ENCODE measurements around the gene KRTAP10-6. TPM values are rescaled to one million over a fixed set of nuclear protein-coding genes. Genes with fewer than 3 reads are reported as not detected.
"Not testable (repeated sequence)": the region's sequence is repeated elsewhere in the genome, so short reads cannot be mapped to it uniquely, and the experiment has no call there.

Gene KRTAP10-6
- total RNA-seq, 1 donor from 2014 or later: not detected

DNA sequence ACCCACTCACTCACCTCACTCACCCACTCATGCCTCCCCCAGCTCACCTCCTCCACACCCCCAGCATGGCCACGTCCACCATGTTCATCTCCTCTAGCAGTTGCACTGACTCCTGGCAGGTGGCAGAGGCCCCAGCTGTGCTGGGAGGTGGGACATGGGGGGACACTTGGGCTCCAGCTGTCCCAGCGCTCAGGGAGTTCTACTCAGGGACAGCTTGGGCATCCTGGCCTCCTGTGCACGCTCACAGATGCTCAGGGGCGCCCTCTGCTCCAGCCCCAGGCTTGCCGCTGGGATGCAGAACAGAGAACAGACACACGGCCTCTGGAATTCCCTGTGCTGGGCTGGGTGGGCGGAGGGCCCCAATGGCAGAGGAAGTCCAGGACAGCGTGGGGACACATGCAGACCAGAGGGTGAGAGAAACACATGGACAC is 24.8 kb upstream of the KRTAP10-6 start:
- DNase-seq (ENCODE audit: low read depth): no peak

DNA sequence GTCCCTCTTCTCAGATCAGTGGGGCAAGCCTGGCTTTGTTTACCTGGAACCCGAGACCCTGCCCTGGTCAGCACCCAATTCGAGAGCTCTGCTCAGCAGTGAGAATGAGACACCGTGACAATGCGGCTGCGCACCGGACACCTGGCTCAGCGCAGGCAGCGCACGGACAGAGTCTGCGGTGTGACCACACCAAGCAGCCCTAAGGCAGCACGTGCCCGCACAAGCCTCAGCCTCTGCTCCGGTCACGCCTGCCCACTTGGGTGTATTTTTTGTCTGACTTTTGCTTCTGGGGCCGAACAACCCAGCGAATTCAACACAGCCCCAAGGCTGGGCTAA is 24.3 kb upstream of the KRTAP10-6 start:
- no peak for DNase-seq (ENCODE audit: low read depth)

DNA sequence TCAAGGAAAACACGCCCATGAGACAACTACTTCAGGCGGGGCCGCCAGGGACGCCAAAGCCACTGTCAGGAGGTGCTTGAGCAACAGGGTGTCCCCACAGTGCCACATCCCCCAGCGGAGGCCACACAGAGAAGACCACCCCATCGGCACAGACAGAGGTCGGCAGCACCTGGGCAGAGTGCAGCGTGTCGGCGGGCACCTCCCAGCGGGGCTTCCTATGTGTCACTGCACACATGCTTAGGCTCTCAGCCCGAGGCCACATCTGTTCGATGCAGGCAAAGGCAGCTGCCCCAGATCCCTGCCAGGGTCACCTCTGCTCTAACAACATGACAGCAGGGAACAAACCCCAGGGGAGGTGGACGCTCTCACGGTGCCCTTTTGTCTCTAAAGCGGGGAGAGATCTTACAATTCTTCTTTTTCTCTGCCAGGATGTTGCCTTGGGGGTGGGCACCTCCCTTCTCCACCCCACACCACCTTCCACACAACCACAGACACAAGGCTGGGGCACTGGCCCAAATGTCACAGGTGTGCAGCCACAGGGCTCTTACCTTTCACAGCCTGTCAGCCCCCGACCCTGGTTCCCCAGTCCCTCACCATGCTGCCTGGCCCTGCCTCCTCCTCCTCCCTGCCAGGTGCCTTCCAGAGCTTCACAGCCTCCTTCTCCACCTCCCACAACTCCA is 23.7 kb upstream of the KRTAP10-6 start:
- no peak for DNase-seq (ENCODE audit: low read depth)

DNA sequence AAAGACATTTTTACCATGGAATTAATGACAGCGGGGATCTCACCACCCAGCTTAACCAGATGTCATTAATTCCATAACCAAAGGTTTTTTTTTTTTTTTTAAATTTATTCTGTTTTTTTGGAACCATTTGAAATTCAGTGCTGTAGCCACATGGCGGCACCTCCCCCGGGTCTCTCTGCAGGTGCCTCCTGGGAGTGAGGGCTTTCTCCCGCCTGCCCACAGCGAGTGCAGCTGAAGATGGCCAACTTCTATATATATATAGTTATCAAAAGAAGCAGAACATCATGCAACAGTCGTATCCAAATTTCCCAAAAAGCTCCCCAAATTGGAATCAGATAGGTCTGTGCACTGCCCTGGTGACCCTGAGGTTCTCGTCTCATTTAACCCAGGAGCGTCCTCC is 23.2 kb upstream of the KRTAP10-6 start:
- no peak for DNase-seq (ENCODE audit: low read depth)

DNA sequence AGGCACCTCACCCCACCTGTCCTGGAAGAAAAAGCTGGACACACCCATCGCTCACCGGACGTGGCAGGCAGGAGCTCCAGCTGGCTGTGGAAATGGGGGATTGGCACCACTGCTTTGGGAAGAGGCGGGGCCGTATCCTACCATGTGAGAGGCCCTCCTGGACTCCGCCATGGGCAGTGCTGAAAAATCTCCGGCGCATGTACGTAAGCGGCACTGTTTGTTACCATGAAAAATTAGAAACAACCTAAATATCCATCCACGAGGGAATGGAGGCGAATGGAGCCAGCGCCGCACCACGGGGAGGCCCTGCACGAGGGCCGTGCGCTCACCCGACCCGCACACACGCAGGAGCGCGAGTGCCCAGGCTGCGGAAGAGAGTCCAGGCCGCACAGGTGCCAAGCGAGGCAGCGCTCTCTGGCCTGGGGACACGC is 22.7 kb upstream of the KRTAP10-6 start:
- no peak for DNase-seq (ENCODE audit: low read depth)

DNA sequence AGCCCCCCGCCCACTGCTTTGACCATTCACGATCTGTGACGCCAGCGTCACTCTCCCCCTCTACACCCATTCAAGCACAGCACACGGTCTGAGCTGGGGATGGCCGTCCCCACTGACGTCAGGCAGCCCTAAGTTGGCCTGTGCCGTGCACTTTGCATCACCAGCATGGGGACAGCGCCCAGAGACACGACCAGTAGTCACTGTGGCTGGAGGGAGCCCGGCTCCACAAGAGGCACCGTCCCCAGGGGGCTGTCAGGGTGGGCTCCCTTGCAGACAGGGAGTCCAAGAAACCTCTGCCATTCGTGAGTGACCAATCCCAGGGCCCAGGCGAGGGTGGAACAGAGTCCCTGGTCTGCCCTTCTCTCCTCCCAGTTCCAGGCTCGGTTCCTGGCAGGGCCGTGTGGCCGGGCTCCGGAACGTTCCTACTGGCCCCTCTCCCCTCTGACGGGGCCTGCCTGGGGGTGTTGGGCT is 21.9 kb upstream of the KRTAP10-6 start:
- no peak for DNase-seq (ENCODE audit: low read depth)

DNA sequence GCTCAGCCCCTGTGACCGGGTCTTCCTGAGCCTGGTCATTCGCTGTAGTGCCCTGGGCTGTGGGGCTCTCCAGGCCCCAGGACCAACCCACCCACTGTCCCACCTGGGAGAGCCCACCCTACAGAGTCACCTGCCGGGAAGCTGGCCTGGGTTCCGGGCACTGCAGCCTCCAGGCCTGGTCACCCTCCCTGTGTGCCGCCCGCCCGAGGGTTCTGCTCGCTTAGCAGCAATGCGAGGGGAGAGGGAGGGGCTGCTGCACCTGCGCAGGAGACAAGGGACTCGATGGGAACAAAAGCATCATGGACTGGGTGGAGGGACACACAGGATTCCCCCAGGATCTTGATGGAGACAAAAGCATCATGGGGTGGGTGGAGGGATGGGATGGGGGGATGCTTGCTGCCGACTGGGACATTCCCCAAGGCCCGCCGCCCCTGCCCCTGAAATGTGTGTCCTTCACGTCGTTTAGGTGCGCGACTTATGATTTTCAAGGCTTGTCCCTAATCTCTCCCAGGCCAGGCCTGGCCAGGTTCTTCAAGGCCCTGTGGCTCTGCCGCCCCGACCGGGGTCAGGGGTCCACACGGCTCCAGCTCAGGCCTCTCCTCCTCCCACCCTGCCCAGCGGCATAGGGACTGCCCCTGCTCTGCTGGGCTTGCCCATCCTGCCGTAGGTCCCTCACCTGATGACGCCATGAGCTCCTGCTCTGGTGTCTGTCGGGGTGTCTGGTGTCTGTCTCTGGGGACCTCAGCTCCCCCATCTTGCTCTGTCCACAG is 21.3 kb upstream of the KRTAP10-6 start:
- no peak for DNase-seq (ENCODE audit: low read depth)

DNA sequence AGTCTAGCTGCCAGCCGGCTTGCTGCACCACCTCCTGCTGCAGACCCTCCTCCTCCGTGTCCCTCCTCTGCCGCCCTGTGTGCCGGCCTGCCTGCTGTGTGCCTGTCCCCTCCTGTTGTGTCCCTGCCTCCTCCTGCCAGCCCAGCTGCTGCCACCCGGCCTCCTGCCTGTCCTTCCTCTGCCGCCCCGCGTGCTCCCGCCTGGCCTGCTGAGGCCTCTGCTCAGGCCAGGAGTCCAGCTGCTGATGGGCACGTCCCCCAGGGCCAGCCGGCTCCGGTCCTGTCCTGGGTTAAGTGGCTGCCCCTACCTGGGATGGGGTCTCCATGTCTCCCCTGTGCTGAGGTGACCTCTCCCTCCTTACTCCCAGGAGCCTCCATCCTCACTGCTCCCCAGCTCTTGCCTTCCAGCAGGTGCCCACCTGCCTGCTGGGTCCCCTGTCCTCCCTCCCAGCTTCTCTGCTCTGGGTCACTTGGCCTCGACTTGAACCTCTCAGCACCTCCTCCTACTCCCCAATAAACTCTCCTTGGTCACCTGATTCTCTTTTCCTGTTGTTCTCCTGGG is 20.4 kb upstream of the KRTAP10-6 start:
- no peak for DNase-seq (ENCODE audit: low read depth)

DNA sequence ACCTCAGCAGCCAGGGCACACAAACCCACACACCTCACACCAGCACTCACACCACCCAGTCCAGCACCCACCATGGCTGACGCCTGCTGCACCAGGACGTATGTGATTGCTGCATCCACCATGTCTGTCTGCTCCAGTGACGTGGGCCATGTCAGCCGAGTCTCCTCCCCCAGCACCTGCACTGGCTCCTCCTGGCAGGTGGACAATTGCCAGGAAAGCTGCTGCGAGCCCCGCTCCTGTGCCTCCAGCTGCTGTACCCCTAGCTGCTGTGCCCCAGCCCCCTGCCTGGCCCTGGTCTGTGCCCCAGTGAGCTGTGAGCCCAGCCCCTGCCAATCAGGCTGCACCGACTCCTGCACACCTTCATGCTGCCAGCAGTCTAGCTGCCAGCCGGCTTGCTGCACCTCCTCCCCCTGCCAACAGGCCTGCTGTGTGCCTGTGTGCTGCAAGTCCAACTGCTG is 19.8 kb upstream of the KRTAP10-6 start, which contains the start of gene KRTAP10-8:
TSS of gene KRTAP10-8 (plus strand) at position 51 of the 458 bp plus-strand sequence. CDS start at position 73, 22 bp downstream.
- no peak for DNase-seq (ENCODE audit: low read depth)

DNA sequence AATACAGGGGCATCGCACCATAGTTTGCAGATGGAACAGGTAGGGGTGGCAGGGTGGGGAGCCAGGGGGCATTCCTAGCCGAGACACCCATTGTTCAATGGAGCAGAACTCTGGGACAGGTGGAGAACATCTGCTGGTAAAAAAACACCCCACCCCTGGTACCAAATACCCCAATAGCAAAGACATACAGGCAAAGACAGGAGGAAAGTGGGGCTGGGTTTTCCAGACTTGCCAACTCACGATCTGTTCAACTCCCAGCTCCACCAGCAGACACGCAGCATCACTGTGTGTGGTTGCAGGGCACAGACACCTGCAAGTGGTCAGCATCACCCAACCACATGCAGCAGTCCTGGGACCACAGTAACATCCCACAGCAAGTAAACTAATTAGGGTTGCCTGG is 19.2 kb upstream of the KRTAP10-6 start:
- no peak for DNase-seq (ENCODE audit: low read depth)

DNA sequence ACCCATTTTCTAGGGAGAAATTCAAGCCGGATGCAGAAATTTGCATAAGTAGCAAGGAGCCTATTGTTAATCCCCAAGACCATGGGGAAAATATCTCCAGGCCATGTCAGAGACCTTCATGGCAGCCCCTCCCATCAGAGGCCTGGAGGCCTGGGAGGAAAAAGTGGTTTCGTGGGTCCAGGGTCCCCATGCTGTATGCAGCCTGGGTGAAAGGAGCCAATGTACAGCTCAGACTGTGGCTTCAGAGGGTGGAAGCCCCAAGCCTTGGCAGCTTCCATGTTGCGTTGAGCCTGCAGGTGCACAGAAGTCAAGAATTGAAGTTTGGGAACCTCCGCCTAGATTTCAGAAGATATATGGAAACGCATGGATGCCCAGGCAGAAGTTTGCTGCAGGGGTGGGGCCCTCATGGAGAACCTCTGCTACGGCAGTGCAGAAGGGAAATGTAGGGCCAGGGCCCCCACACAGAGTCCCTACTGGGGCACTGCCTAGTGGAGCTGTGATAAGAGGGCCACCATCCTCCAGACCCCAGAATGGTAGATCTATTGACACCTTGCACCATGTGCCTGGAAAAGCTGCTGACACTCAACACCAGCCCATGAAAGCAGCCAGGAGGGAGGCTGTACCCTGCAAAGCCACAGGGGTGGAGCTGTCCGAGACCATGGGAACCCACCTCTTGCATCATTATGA is 18.0 kb upstream of the KRTAP10-6 start:
- not testable (repeated sequence) for DNase-seq (ENCODE audit: low read depth)

DNA sequence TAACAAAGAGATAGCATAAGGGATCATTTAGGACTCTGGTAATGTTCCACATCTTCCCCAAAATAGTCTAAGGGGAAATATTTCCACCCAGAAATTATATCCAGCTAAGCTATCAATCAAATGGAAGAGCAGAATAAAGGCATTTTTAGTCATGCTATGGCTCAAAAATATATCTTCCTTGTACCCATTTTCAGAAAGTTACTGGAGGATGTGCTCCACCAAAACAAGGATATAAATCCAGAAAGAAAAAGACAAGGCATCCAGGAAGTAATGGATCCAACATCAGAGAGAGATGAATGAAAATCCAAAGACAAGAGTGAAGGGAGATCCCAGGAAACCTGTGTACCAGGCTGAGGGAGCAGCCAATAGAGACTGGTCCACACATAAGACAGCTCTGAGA is 16.9 kb upstream of the KRTAP10-6 start:
- DNase-seq (ENCODE audit: low read depth): no peak

DNA sequence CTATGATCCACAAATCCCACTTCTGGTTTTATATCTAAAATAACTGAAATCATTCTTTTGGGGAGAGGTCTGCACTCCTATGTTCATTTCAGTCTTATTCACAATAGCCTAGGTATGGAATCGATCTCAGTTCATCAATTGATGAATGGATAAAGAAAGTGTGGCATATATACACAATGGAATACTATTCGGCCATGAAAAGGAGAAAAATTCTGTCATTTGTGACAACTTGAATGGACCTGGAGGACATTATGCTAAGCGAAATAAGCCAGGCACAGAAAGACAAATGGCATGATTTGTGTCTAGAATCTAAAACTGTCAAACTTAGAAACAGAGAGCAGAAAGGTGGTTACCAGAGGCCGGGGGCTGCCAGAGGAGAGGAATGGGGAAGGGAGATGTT is 14.2 kb upstream of the KRTAP10-6 start:
- DNase-seq (ENCODE audit: low read depth): no peak

DNA sequence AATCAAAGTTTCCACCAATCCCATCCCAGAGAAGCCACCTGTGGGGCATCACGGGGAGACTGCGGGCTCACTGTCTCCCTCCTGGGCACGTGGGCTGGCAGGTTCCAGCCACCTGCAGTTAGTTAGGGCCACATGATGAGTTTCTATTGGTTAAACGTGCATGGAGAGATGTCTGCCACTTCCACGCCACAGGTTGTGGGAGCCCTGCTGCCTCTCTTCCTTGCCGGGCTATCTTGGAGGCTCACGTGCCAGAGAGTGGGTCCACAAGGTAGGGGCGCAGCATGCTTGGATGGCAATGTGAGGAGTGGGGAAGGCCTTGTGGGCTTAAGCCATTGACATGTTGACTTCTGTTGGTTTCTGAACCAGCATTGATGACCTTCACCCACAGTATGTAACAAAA is 11.6 kb upstream of the KRTAP10-6 start:
- DNase-seq (ENCODE audit: low read depth): no peak

DNA sequence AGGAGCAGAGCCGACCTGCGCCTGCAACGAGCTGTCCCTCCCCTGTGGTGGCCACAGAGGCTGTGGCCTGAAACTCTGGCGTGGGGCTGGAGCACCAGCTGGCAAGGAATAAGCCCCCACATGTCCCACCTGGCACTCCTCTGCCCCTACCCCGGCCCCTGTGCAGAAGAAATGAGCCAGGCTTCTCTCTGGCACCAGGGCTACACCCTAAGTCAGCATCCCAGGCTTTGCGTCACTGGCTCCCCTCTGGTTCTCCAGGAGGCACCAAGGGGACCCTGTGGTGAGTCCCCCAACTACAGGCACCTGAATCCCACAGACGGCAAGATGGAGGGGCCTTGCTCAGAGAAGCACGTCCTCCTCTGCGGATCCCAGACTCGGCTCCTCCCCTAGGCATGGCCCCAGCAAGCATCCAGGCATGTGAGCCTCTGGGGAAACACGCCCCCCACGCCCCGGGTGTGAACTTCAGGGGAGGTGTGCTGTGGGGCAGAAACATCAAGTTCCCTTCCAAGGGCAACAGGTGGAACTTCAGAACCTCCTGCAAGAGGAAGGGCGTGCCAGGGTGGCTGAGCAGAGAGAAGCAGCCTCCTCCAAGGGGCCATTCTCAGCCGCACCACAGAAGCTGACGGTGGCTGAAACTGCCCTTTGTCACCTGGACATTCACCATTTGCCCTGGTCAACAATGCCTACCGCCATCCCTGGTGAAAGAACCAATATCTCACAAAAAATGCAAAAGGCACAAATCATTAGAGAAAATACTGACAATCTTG is 11.0 kb upstream of the KRTAP10-6 start:
- DNase-seq (ENCODE audit: low read depth): no peak

DNA sequence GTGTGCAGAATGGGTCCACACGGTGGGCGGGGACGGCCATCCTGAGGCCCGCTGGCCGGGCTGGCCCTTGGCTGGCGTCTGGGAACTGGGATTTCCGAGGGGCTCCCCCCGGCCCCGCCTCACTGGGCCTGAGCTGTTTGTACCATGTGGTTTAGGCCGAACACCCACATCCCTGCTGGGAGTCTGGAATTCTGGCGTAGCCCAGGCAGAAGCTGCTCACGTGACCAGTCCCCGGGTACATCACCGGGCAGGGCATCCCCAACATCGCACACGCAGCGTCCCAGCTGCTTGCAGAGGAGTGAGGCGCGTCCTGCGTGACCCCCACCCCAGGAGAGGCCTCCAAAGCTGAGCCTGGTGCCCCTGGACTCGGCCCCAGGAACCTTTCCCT is 10.2 kb upstream of the KRTAP10-6 start:
- DNase-seq (ENCODE audit: low read depth): no peak

DNA sequence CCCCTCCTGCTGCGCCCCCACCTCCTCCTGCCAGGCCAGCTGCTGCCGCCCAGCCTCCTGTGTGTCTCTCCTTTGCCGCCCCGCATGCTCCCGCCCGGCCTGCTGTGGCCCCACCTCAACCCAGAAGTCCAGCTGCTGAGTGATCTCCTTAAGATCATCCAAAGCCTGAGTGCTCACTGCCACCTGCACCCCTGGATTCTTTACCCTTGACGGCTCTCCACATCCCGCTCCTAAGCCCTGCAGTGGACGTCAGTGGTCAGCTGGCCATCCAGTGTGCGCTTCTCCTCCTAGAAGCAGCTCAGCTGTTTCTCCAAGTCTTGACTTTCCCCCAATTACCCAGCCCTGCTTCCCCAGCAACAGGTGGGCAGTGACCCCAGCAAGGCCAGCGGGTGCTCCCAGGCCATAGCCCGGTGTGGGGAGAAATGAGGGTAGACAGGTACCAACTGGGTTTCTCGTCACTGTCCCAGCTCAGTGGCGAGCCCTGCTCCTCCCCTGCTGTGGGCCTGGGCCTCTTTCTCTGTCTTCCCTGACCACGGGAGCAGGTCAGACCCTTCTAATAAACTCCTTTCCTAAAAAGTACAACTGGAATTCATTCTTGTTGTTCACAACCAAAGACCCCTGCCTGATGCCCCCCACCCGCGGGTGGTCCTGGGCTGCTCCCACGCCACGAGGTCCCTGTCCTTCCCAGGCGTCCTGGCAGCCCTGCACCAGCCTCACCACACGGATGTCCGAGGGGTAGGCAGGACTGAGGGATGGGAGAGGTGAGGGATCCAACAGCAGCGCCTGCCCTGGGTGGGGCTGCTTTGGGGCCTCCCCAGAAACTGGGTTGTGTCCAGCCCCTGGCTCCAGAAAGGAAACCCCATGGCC is 9.5 kb upstream of the KRTAP10-6 start:
- no peak for DNase-seq (ENCODE audit: low read depth)

DNA sequence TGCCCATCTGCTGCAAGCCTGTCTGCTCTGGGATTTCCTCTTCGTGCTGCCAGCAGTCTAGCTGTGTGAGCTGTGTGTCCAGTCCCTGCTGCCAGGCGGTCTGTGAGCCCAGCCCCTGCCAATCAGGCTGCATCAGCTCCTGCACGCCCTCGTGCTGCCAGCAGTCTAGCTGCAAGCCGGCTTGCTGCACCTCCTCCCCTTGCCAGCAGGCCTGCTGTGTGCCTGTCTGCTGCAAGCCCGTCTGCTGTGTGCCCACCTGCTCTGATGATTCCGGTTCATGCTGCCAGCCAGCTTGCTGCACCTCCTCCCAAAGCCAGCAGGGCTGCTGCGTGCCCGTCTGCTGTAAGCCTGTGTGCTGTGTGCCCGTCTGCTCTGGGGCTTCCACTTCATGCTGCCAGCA is 8.8 kb upstream of the KRTAP10-6 start:
- not testable (repeated sequence) for DNase-seq (ENCODE audit: low read depth)

DNA sequence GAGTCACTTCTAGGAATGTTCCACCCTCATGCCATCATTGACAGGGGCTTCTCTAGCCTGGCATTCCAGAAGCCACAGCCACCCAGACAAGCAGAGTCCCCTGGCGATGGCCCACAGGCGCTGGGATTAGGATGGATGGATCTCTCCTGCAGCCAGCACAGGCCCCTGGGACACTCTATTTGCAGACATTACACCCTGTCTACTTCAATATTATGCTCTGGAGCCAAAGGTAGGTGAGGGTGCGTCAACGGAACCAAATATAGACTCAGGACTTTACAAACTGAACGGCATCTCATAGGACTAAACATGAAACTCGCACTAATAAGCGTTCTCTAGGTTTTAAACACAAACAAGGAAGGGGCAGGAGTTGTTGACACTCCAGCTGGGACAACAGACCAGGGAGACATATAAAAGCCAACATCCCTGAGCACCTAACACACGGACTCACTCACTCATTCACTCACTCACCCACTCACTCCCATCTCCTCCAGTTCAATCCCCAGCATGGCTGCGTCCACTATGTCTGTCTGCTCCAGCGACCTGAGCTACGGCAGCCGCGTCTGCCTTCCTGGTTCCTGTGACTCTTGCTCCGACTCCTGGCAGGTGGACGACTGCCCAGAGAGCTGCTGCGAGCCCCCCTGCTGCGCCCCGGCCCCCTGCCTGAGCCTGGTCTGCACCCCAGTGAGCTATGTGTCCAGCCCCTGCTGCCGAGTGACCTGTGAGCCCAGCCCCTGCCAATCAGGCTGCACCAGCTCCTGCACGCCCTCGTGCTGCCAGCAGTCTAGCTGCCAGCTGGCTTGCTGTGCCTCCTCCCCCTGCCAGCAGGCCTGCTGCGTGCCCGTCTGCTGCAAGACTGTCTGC is 8.0 kb upstream of the KRTAP10-6 start, which contains the start of gene KRTAP10-7:
TSS of gene KRTAP10-7 (plus strand) at position 480 of the 861 bp plus-strand sequence. CDS start at position 505, 25 bp downstream.
- not testable (repeated sequence) for DNase-seq (ENCODE audit: low read depth)

Measured in renal cortical epithelial cell (primary cell).